ENCODE measurements around the gene SPDL1. TPM values are rescaled to one million over a fixed set of nuclear protein-coding genes. Genes with fewer than 3 reads are reported as not detected.

The SPDL1 gene
- total and polyA plus RNA-seq, 2 donors from 2014 or later: 3.2 to 6.8 TPM

DNA sequence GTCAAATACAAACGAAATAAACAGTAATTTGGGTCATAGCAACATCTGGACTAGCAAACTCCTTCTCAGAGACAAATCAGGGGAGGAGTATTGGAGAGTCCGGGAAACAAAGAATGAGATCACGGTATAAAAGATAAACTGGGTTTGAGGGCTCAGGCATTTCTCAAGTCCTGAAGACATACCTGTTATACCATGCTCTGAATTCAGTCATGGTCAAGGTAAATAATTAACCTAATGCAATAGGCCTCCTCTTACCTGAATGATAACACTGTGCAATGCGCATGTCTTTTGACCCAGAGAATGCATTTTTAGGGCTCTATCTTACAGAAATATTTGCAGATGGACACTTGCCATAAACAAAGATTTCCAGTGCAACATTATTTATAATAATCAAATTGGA lies 31.9 kb upstream of the SPDL1 start:
- TF ChIP-seq, protein P1, sequence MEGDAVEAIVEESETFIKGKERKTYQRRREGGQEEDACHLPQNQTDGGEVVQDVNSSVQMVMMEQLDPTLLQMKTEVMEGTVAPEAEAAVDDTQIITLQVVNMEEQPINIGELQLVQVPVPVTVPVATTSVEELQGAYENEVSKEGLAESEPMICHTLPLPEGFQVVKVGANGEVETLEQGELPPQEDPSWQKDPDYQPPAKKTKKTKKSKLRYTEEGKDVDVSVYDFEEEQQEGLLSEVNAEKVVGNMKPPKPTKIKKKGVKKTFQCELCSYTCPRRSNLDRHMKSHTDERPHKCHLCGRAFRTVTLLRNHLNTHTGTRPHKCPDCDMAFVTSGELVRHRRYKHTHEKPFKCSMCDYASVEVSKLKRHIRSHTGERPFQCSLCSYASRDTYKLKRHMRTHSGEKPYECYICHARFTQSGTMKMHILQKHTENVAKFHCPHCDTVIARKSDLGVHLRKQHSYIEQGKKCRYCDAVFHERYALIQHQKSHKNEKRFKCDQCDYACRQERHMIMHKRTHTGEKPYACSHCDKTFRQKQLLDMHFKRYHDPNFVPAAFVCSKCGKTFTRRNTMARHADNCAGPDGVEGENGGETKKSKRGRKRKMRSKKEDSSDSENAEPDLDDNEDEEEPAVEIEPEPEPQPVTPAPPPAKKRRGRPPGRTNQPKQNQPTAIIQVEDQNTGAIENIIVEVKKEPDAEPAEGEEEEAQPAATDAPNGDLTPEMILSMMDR (IDR thresholded peaks at IDR 0.05; ENCODE audit: borderline replicate concordance, extremely low read depth, insufficient read depth): no peak

DNA sequence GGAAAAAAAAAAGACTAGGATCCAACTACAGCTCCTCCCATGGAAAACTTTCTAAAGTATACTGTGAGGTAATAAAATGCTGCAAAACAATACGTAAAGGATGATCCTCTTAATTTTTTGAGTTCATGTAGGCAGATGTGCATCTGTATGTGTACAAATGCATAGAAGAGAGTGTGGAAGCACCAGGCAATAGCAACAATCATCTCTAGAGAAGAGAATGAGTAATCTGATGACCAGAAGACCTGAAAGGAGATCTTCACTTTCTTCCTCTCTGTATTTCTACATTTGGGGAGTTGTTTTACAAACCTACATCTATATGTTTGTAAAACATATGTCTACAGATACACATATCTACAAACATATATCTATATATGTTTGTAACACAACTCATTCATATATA lies 29.3 kb upstream of the SPDL1 start:
- FAIRE-seq (no peak), DNase-seq (no peak)
- H3K4me1 ChIP-seq (ENCODE audit: control insufficient read depth in 2 of 3, insufficient read depth in 2 of 3, low read depth in 1 of 3, low read length in 3 of 3): no peaks in the 10 kb centered on the region
- H3K4me3 ChIP-seq (ENCODE audit: low read length in 3 of 3): no peak overlapping the region
- TF ChIP-seq, protein P1 (IDR thresholded peaks at IDR 0.05; ENCODE audit: borderline replicate concordance, extremely low read depth, insufficient read depth): no peak
- H3K36me3 ChIP-seq (ENCODE audit: control insufficient read depth in 2 of 3, insufficient read depth in 3 of 3, low read length in 3 of 3): no peaks in the 10 kb centered on the region
- no peak overlapping the region for H3K27ac ChIP-seq (ENCODE audit: low read depth in 2 of 2, low read length in 2 of 2)
- no peak overlapping the region for H3K9ac ChIP-seq (ENCODE audit: low read length in 3 of 3)
- H3K9me3 ChIP-seq (ENCODE audit: control insufficient read depth in 2 of 3, insufficient read depth in 1 of 3, low read length in 3 of 3): no peaks in the 10 kb centered on the region
- intact Hi-C loops (cut with DNase I): no loop called here
- no peaks in the 10 kb centered on the region for H3K27me3 ChIP-seq (ENCODE audit: control insufficient read depth, insufficient read depth, low read length)

More for the DNA sequence above, 31.9 kb upstream of the SPDL1 start:
- no peak for DNase-seq
- FAIRE-seq: no peak
- H3K9me3 ChIP-seq (ENCODE audit: control insufficient read depth in 2 of 3, insufficient read depth in 1 of 3, low read length in 3 of 3): no peaks in the 10 kb centered on the region
- no peak overlapping the region for H3K9ac ChIP-seq (ENCODE audit: low read length in 3 of 3)
- no peak overlapping the region for H3K27ac ChIP-seq (ENCODE audit: low read depth in 2 of 2, low read length in 2 of 2)
- no peaks in the 10 kb centered on the region for H3K27me3 ChIP-seq (ENCODE audit: control insufficient read depth, insufficient read depth, low read length)
- intact Hi-C loops (cut with DNase I): no loop called here
- H3K4me1 ChIP-seq (ENCODE audit: control insufficient read depth in 2 of 3, insufficient read depth in 2 of 3, low read depth in 1 of 3, low read length in 3 of 3): no peaks in the 10 kb centered on the region
- no peak overlapping the region for H3K4me3 ChIP-seq (ENCODE audit: low read length in 3 of 3)
- no peaks in the 10 kb centered on the region for H3K36me3 ChIP-seq (ENCODE audit: control insufficient read depth in 2 of 3, insufficient read depth in 3 of 3, low read length in 3 of 3)

DNA sequence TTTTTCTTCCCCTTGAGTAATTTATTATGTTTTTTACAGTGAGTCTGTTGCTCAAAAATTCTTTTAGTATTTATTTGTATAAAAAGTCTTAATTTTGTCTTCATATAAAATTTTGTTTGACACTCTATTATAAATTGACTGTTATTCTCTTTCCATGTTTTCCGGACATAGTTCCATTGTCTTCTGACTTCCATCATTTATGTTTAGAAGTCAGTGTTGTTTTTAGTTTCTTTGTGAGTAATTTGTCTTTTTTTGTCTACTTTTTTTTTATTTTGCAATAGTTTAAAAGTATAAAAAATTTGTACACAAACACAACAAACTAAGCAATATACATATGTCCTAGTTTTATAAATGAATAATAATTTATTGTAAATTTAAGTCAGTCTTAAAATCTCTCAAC lies 25.7 kb upstream of the SPDL1 start:
- intact Hi-C loops (cut with DNase I): no loop called here
- FAIRE-seq: peak; percentile 27
- no peaks in the 10 kb centered on the region for H3K9me3 ChIP-seq (ENCODE audit: control insufficient read depth in 2 of 3, insufficient read depth in 1 of 3, low read length in 3 of 3)

More for the DNA sequence above, 25.7 kb upstream of the SPDL1 start:
- H3K27ac ChIP-seq (ENCODE audit: low read depth in 2 of 2, low read length in 2 of 2): no peak overlapping the region
- H3K4me1 ChIP-seq (ENCODE audit: control insufficient read depth in 2 of 3, insufficient read depth in 2 of 3, low read depth in 1 of 3, low read length in 3 of 3): no peaks in the 10 kb centered on the region
- H3K36me3 ChIP-seq (ENCODE audit: control insufficient read depth in 2 of 3, insufficient read depth in 3 of 3, low read length in 3 of 3): no peaks in the 10 kb centered on the region
- TF ChIP-seq, protein P1 (IDR thresholded peaks at IDR 0.05; ENCODE audit: borderline replicate concordance, extremely low read depth, insufficient read depth): no peak
- no peak overlapping the region for H3K9ac ChIP-seq (ENCODE audit: low read length in 3 of 3)
- no peak overlapping the region for H3K4me3 ChIP-seq (ENCODE audit: low read length in 3 of 3)
- no peaks in the 10 kb centered on the region for H3K27me3 ChIP-seq (ENCODE audit: control insufficient read depth, insufficient read depth, low read length)
- DNase-seq: no peak
